PC-9 (cell line): Measurements from ENCODE around the gene HHLA2. TPM values are rescaled to one million over a fixed set of nuclear protein-coding genes. Genes with fewer than 3 reads are reported as not detected.

Experiments
- BruUV-seq: library from RNA; stranded (reverse); fragments of 400-500 nt; replicated peaks from 2 replicates; lab custom pipeline; 2021; lab: Mats Ljungman, UMichigan
- CTCF ChIA-PET: fragments of 300-600 bp; sonication (Branson Sonifier 250); formaldehyde crosslinking; loops from one replicate; lab custom pipeline; 2022; ENCODE audit warnings: antibody characterized with exemption; lab: Charles Lee
- POLR2A ChIA-PET: fragments of 300-600 bp; sonication (Branson Sonifier 250); formaldehyde crosslinking; loops from one replicate; lab custom pipeline; 2022; ENCODE audit warnings: antibody characterized with exemption; ENCODE audit not compliant: unreplicated experiment; lab: Charles Lee
- DNase-seq, 2 experiments: peaks; one replicate each; pipeline versions ENCODE4 v3.0.0 to v3.0.0-alpha.2; 2015 to 2022; ENCODE audit warnings: mixed read lengths in 1 of 2
- H2AFZ ChIP-seq: fragments of 200-600 bp; sonication (generic); 2 replicates; pipeline ENCODE4 v1.8.1; 2017; ENCODE audit warnings: antibody characterized with exemption
- H3F3A ChIP-seq: fragments of 200-600 bp; sonication (generic); 2 replicates; pipeline ENCODE4 v1.8.1; 2017; ENCODE audit warnings: antibody characterized with exemption, mild to moderate bottlenecking, low read depth; ENCODE audit not compliant: insufficient read depth
- H3K27ac ChIP-seq: fragments of 200-600 bp; sonication (generic); 2 replicates; pipeline ENCODE4 v1.6.1; 2016; ENCODE audit warnings: mixed run types
- H3K27me3 ChIP-seq: fragments of 200-600 bp; sonication (generic); 2 replicates; pipeline ENCODE4 v1.6.1; 2016; ENCODE audit warnings: low read depth, mixed run types; ENCODE audit not compliant: insufficient read depth
- H3K36me3 ChIP-seq: fragments of 200-600 bp; sonication (generic); 2 replicates; pipeline ENCODE4 v1.6.1; 2016; ENCODE audit warnings: low read depth, mixed run types
- H3K4me1 ChIP-seq: fragments of 200-600 bp; sonication (generic); replicated peaks from 2 replicates; pipeline ENCODE4 v1.6.1; 2016; ENCODE audit warnings: mixed run types; ENCODE audit not compliant: insufficient read depth
- H3K4me2 ChIP-seq: fragments of 200-600 bp; sonication (generic); 2 replicates; pipeline ENCODE4 v1.6.1; 2017; ENCODE audit warnings: mixed run types
- H3K4me3 ChIP-seq: fragments of 200-600 bp; sonication (generic); 2 replicates; pipeline ENCODE4 v1.6.1; 2016; ENCODE audit warnings: mixed run types
- H3K79me2 ChIP-seq: fragments of 200-600 bp; sonication (generic); 2 replicates; pipeline ENCODE4 v1.6.1; 2017; ENCODE audit warnings: low read depth, mixed run types
- H3K9me2 ChIP-seq: fragments of 200-600 bp; sonication (generic); 2 replicates; pipeline ENCODE4 v1.8.1; 2017; ENCODE audit warnings: mild to moderate bottlenecking; ENCODE audit not compliant: insufficient read depth
- H3K9me3 ChIP-seq: fragments of 200-600 bp; sonication (generic); 2 replicates; pipeline ENCODE4 v1.8.1; 2016; ENCODE audit warnings: low read depth; ENCODE audit not compliant: insufficient read depth
- H4K20me1 ChIP-seq: fragments of 200-600 bp; sonication (generic); 2 replicates; pipeline ENCODE4 v1.8.1; 2017; ENCODE audit not compliant: insufficient read depth
- EZH2 ChIP-seq: fragments of 200-600 bp; sonication (generic); IDR thresholded peaks from 2 replicates; pipeline ENCODE4 v1.8.0; 2017; ENCODE audit warnings: antibody characterized with exemption, low read depth
- intact Hi-C: fragments of 100-400 bp; cut with micrococcal nuclease; formaldehyde crosslinking; loops from one replicate; pipeline ENCODE4 v1.10.0; 2022; ENCODE audit not compliant: unreplicated experiment
- total RNA-seq: library from RNA; stranded (reverse); gene quantifications from 2 replicates; pipeline ENCODE4 v1.2.3, GENCODE V29; 2021
- TF ChIP-seq, protein P1 (sequence below): fragments of 200-600 bp; sonication (generic); conservative IDR thresholded peaks from 2 replicates; pipeline ENCODE4 v1.6.1; 2017; ENCODE audit warnings: mixed run types, antibody characterized with exemption, mild to moderate bottlenecking, moderate library complexity

The HHLA2 gene
- total RNA-seq, 1 experiment from 2014 or later = not detected

- DNase-seq = no peak
- intact Hi-C loops = no loop called here
Measured at GRCh38 chr3:108324177-108324576, 27.8 kb downstream of the HHLA2 start.

GRCh38 chr3:108327168-108327567 is 30.8 kb downstream of the HHLA2 start:
- H3K36me3 ChIP-seq = no peaks in the 10 kb centered on the region
- no peaks in the 10 kb centered on the region for H4K20me1 ChIP-seq
- TF ChIP-seq, protein P1, sequence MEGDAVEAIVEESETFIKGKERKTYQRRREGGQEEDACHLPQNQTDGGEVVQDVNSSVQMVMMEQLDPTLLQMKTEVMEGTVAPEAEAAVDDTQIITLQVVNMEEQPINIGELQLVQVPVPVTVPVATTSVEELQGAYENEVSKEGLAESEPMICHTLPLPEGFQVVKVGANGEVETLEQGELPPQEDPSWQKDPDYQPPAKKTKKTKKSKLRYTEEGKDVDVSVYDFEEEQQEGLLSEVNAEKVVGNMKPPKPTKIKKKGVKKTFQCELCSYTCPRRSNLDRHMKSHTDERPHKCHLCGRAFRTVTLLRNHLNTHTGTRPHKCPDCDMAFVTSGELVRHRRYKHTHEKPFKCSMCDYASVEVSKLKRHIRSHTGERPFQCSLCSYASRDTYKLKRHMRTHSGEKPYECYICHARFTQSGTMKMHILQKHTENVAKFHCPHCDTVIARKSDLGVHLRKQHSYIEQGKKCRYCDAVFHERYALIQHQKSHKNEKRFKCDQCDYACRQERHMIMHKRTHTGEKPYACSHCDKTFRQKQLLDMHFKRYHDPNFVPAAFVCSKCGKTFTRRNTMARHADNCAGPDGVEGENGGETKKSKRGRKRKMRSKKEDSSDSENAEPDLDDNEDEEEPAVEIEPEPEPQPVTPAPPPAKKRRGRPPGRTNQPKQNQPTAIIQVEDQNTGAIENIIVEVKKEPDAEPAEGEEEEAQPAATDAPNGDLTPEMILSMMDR = no peak
- TF ChIP-seq EZH2 = no peak
- ChIA-PET POLR2A (no interaction called here), CTCF (no interaction called here)
- H3K27me3 ChIP-seq = no peaks in the 10 kb centered on the region
- no peaks in the 10 kb centered on the region for H3K9me2 ChIP-seq
- no peaks in the 10 kb centered on the region for H3F3A ChIP-seq
- intact Hi-C loops = no loop called here
- peaks cover 6% of the 10 kb centered on the region; the same call in 1 of the 2 replicates for H3K9me3 ChIP-seq
- H2AFZ ChIP-seq = peak overlapping the region; percentile 13; the same call in 1 of the 2 replicates
- H3K27ac ChIP-seq = no peak overlapping the region
- H3K4me1 ChIP-seq = no peaks in the 10 kb centered on the region
- no peak overlapping the region for H3K4me3 ChIP-seq
- BruUV-seq = no TSS peak
- H3K4me2 ChIP-seq = no peak overlapping the region
- no peaks in the 10 kb centered on the region for H3K79me2 ChIP-seq
- DNase-seq = no peak

More at GRCh38 chr3:108324177-108324576, 27.8 kb downstream of the HHLA2 start:
- Histone ChIP-seq H3K4me3 (no peak overlapping the region), H3K9me2 (no peaks in the 10 kb centered on the region), H3K27ac (no peak overlapping the region), H3K79me2 (no peaks in the 10 kb centered on the region), H2AFZ (no peak overlapping the region), H3K4me1 (peaks cover 6% of the 10 kb centered on the region; the same call in 1 of the 2 replicates), H3K27me3 (no peaks in the 10 kb centered on the region), H3F3A (no peaks in the 10 kb centered on the region), H3K4me2 (no peak overlapping the region), H3K9me3 (peaks cover 6% of the 10 kb centered on the region; the same call in 1 of the 2 replicates), H4K20me1 (no peaks in the 10 kb centered on the region), H3K36me3 (no peaks in the 10 kb centered on the region)
- no TSS peak for BruUV-seq
- POLR2A ChIA-PET = no interaction called here
- TF ChIP-seq, protein P1 = no peak
- TF ChIP-seq EZH2 = no peak
- CTCF ChIA-PET = no interaction called here

DNA sequence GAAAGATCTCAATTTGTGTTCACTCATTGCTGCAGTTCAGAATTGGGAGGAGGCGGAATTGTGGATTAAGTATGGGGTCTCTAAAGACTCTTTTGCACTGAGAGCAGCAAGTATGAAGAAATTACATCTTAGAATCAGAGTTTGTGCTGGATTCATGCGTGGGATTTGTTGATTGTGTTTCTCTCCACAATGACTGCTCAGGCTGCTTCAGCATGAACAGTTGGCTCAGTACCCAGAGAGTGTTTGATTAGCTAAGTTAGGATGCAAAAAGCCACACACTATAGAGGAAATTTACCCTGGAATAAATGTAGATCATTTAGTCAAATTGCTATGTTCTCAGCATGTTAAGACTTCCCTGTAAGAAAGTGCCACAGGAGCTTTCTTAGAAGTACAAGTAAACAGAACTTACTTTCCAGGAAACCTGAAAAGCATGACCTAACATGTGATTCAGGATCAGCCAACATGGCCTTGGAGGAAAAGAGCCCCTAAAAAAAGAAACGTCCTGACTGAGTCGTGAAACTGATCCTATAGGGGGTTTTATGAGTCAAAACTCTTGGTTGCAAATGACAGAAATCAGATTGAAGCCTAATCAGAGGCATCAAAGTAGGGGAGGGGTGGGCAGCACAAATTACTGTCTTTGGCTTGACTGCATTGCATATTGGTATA is 32.6 kb downstream of the HHLA2 start:
- Histone ChIP-seq H3K36me3 (no peaks in the 10 kb centered on the region), H2AFZ (no peak overlapping the region), H3K4me2 (no peak overlapping the region), H3K4me3 (no peak overlapping the region), H3K27ac (no peak overlapping the region), H3K4me1 (no peaks in the 10 kb centered on the region), H3K9me3 (peaks cover 6% of the 10 kb centered on the region; the same call in 1 of the 2 replicates), H3K9me2 (no peaks in the 10 kb centered on the region), H3F3A (no peaks in the 10 kb centered on the region), H3K79me2 (no peaks in the 10 kb centered on the region), H4K20me1 (no peaks in the 10 kb centered on the region), H3K27me3 (no peaks in the 10 kb centered on the region)
- POLR2A ChIA-PET = no interaction called here
- CTCF ChIA-PET = no interaction called here
- TF ChIP-seq EZH2 = no peak
- TF ChIP-seq, protein P1 = no peak
- no peak for DNase-seq
- intact Hi-C loops = no loop called here
- no TSS peak for BruUV-seq
